Karpas-422 (cell line): ENCODE results near the gene CEMIP. TPM values are rescaled to one million over a fixed set of nuclear protein-coding genes. Genes with fewer than 3 reads are reported as not detected.

Source experiments
- DNase-seq: peaks from one replicate; pipeline ENCODE4 v3.0.0-alpha.2; 2015
- H2AFZ ChIP-seq: fragments of 200-600 bp; sonication (generic); 2 replicates; pipeline ENCODE4 v1.6.1; 2014; ENCODE audit warnings: antibody characterized with exemption, low read length, mixed read lengths
- H3K27ac ChIP-seq: fragments of 200-600 bp; sonication (generic); 2 replicates; pipeline ENCODE4 v1.5.1; 2014; ENCODE audit warnings: mild to moderate bottlenecking, low read length, moderate library complexity
- H3K27me3 ChIP-seq: fragments of 200-600 bp; sonication (generic); 2 replicates; pipeline ENCODE4 v1.6.1; 2014; ENCODE audit warnings: low read length, mixed read lengths
- H3K36me3 ChIP-seq: fragments of 200-600 bp; sonication (generic); 2 replicates; pipeline ENCODE4 v1.6.1; 2014; ENCODE audit warnings: low read length, mixed read lengths; ENCODE audit not compliant: insufficient read depth
- H3K4me1 ChIP-seq: fragments of 200-600 bp; sonication (generic); 2 replicates; pipeline ENCODE4 v1.6.1; 2014; ENCODE audit warnings: mild to moderate bottlenecking, low read length, mixed read lengths
- H3K4me2 ChIP-seq: fragments of 200-600 bp; sonication (generic); 2 replicates; pipeline ENCODE4 v1.6.1; 2014; ENCODE audit warnings: low read length, low read depth, mild to moderate bottlenecking; ENCODE audit not compliant: poor library complexity, severe bottlenecking
- H3K4me3 ChIP-seq: fragments of 200-600 bp; sonication (generic); 2 replicates; pipeline ENCODE4 v1.5.1; 2014; ENCODE audit warnings: mild to moderate bottlenecking, antibody characterized with exemption, low read length, mixed read lengths
- H3K79me2 ChIP-seq: fragments of 200-600 bp; sonication (generic); 2 replicates; pipeline ENCODE4 v1.6.1; 2014; ENCODE audit warnings: mild to moderate bottlenecking, low read length, mixed read lengths
- H3K9ac ChIP-seq: fragments of 200-600 bp; sonication (generic); 2 replicates; pipeline ENCODE4 v1.6.0; 2014; ENCODE audit warnings: low read length
- H3K9me2 ChIP-seq: fragments of 200-600 bp; sonication (generic), shearing (Covaris generic); replicated peaks from 2 replicates; pipeline ENCODE4 v1.6.0; 2014; ENCODE audit warnings: mild to moderate bottlenecking, low read length, moderate library complexity; ENCODE audit not compliant: insufficient read depth
- H3K9me3 ChIP-seq: fragments of 300-700, 200-600 bp; sonication (generic); 2 replicates; pipeline ENCODE4 v1.6.1; 2014; ENCODE audit warnings: low read length, mixed read lengths
- H4K20me1 ChIP-seq: fragments of 200-600 bp; sonication (generic); 2 replicates; pipeline ENCODE4 v1.6.1; 2014; ENCODE audit warnings: mild to moderate bottlenecking, antibody characterized with exemption, low read length, low read depth; ENCODE audit not compliant: insufficient read depth
- total RNA-seq: library from RNA; depleted of rRNA; stranded (reverse); fragments of >200 nt; shearing (Covaris generic); gene quantifications from 2 replicates; pipeline ENCODE4 v1.2.3, GENCODE V29; 2014; ENCODE audit warnings: low replicate concordance

Gene CEMIP
- total RNA-seq, 1 experiment from 2014 or later: not detected

- no peaks in the 10 kb centered on the region for H3K36me3 ChIP-seq
- no peaks in the 10 kb centered on the region for H3K79me2 ChIP-seq
- DNase-seq: peak; percentile 36
- H3K9ac ChIP-seq: no peak overlapping the region
- no peak overlapping the region for H3K4me3 ChIP-seq
- no peaks in the 10 kb centered on the region for H3K27me3 ChIP-seq
- H3K27ac ChIP-seq: no peak overlapping the region
- no peaks in the 10 kb centered on the region for H4K20me1 ChIP-seq
- no peak overlapping the region for H2AFZ ChIP-seq
- no peak overlapping the region for H3K4me2 ChIP-seq
- H3K9me3 ChIP-seq: no peaks in the 10 kb centered on the region
- no peaks in the 10 kb centered on the region for H3K4me1 ChIP-seq
- no peaks in the 10 kb centered on the region for H3K9me2 ChIP-seq
Observed at GRCh38 chr15:80966431-80967197, 187.4 kb downstream of the CEMIP start.

- H3K79me2 ChIP-seq: no peaks in the 10 kb centered on the region
Observed at GRCh38 chr15:80967451-80967850, 188.3 kb downstream of the CEMIP start.

DNA sequence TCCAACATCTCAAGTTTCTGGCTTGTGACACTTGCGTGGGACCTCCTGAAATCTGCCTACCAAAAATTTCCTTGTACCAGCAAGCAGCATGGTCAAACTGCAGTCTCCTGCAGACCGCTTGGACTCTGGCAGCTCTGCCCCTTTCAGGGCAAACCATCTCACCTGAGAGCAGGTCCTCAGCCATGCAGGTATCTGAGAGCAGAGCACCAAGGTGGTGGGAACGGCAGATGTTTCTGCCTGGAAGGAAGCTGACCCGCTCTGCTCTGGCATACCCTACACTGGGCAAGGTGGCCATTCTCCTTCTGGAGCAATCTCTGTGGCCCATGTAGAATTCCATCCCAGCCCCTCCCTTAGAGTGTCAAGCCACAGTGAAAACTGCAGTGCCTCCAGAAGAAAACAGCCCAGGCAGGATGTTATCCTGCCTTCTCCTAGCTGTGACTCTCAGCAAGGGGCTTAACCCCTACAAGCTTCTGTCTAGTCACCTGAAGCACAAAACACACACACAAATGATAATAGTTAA, 188.9 kb downstream of the CEMIP start:
- H3K4me2 ChIP-seq: no peak overlapping the region
- H3K9me2 ChIP-seq: no peaks in the 10 kb centered on the region
- no peaks in the 10 kb centered on the region for H3K79me2 ChIP-seq
- no peak overlapping the region for H3K9ac ChIP-seq
- H3K27ac ChIP-seq: no peak overlapping the region
- no peak overlapping the region for H3K4me3 ChIP-seq
- no peaks in the 10 kb centered on the region for H3K27me3 ChIP-seq
- H3K9me3 ChIP-seq: no peaks in the 10 kb centered on the region
- no peaks in the 10 kb centered on the region for H4K20me1 ChIP-seq
- H2AFZ ChIP-seq: no peak overlapping the region
- peak; percentile 17 for DNase-seq
- no peaks in the 10 kb centered on the region for H3K4me1 ChIP-seq
- H3K36me3 ChIP-seq: no peaks in the 10 kb centered on the region

More at GRCh38 chr15:80967451-80967850, 188.3 kb downstream of the CEMIP start:
- H3K4me2 ChIP-seq: no peak overlapping the region
- H3K9me3 ChIP-seq: no peaks in the 10 kb centered on the region
- H3K4me1 ChIP-seq: no peaks in the 10 kb centered on the region
- no peaks in the 10 kb centered on the region for H3K36me3 ChIP-seq
- no peak overlapping the region for H3K4me3 ChIP-seq
- H2AFZ ChIP-seq: no peak overlapping the region
- H3K27ac ChIP-seq: no peak overlapping the region
- H3K27me3 ChIP-seq: no peaks in the 10 kb centered on the region
- no peak for DNase-seq
- no peaks in the 10 kb centered on the region for H4K20me1 ChIP-seq
- no peak overlapping the region for H3K9ac ChIP-seq
- no peaks in the 10 kb centered on the region for H3K9me2 ChIP-seq

GRCh38 chr15:80969316-80969715, 190.1 kb downstream of the CEMIP start:
- Histone ChIP-seq H3K79me2 (peaks cover 5% of the 10 kb centered on the region; the same call in 1 of the 2 replicates), H4K20me1 (no peaks in the 10 kb centered on the region), H3K4me1 (no peaks in the 10 kb centered on the region), H3K27me3 (no peaks in the 10 kb centered on the region), H3K4me2 (no peak overlapping the region), H3K9me2 (no peaks in the 10 kb centered on the region), H2AFZ (no peak overlapping the region), H3K9me3 (no peaks in the 10 kb centered on the region), H3K9ac (no peak overlapping the region), H3K27ac (no peak overlapping the region), H3K4me3 (no peak overlapping the region), H3K36me3 (no peaks in the 10 kb centered on the region; the same call in 1 of the 2 replicates)
- no peak for DNase-seq

- H3K9me3 ChIP-seq: no peaks in the 10 kb centered on the region
- peaks cover 5% of the 10 kb centered on the region; the same call in 1 of the 2 replicates for H3K79me2 ChIP-seq
- no peaks in the 10 kb centered on the region for H3K9me2 ChIP-seq
- H3K27me3 ChIP-seq: no peaks in the 10 kb centered on the region
- no peaks in the 10 kb centered on the region for H3K4me1 ChIP-seq
- no peak overlapping the region for H3K9ac ChIP-seq
- no peaks in the 10 kb centered on the region for H4K20me1 ChIP-seq
- H3K27ac ChIP-seq: no peak overlapping the region
- DNase-seq: peak; percentile 89
- H3K4me3 ChIP-seq: no peak overlapping the region
- H2AFZ ChIP-seq: no peak overlapping the region
- no peaks in the 10 kb centered on the region; the same call in 1 of the 2 replicates for H3K36me3 ChIP-seq
- H3K4me2 ChIP-seq: no peak overlapping the region
Observed at GRCh38 chr15:80970018-80970657, 191.0 kb downstream of the CEMIP start.

- no peaks in the 10 kb centered on the region for H3K27me3 ChIP-seq
Observed at GRCh38 chr15:80970658-80971057, 191.5 kb downstream of the CEMIP start.

DNA sequence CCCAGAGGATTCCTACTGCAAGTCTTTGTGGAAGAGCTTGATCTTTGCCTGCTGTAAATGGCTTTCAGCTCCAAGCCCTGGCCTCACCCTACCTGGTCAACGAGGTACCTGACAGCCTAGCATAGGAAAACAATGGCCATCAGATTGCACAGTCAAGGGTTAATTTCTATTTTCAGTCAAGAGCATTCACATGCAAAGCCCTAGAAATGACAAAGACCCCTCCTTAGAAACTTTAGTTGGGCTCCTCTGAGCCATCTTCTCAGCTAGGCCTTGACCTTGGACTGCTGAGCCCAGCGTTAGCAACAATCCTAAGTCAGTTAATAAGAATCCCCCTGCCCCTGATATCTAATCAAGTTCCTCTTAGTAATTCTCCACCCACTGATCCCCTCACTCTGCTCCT, 192.0 kb downstream of the CEMIP start:
- Histone ChIP-seq H3K27me3 (no peaks in the 10 kb centered on the region), H3K4me3 (no peak overlapping the region), H3K79me2 (peaks cover 5% of the 10 kb centered on the region; the same call in 1 of the 2 replicates), H3K36me3 (no peaks in the 10 kb centered on the region; the same call in 1 of the 2 replicates), H3K4me1 (no peaks in the 10 kb centered on the region), H3K4me2 (no peak overlapping the region), H3K9ac (no peak overlapping the region), H3K9me2 (no peaks in the 10 kb centered on the region), H3K27ac (no peak overlapping the region), H3K9me3 (no peaks in the 10 kb centered on the region), H4K20me1 (no peaks in the 10 kb centered on the region), H2AFZ (no peak overlapping the region)
- DNase-seq: no peak

More at GRCh38 chr15:80970658-80971057, 191.5 kb downstream of the CEMIP start:
- DNase-seq: no peak
- Histone ChIP-seq H3K4me3 (no peak overlapping the region), H3K79me2 (peaks cover 5% of the 10 kb centered on the region; the same call in 1 of the 2 replicates), H3K4me2 (no peak overlapping the region), H3K27ac (no peak overlapping the region), H3K9ac (no peak overlapping the region), H3K9me2 (no peaks in the 10 kb centered on the region), H2AFZ (no peak overlapping the region), H3K36me3 (no peaks in the 10 kb centered on the region; the same call in 1 of the 2 replicates), H3K9me3 (no peaks in the 10 kb centered on the region), H3K4me1 (no peaks in the 10 kb centered on the region), H4K20me1 (no peaks in the 10 kb centered on the region)

GRCh38 chr15:80972276-80972675, 193.1 kb downstream of the CEMIP start:
- Histone ChIP-seq H3K27ac (no peak overlapping the region), H3K9ac (no peak overlapping the region), H3K79me2 (peaks cover 15% of the 10 kb centered on the region), H3K4me3 (no peak overlapping the region), H3K36me3 (no peaks in the 10 kb centered on the region; the same call in 1 of the 2 replicates), H3K27me3 (no peaks in the 10 kb centered on the region), H3K9me2 (no peaks in the 10 kb centered on the region), H2AFZ (no peak overlapping the region), H4K20me1 (no peaks in the 10 kb centered on the region), H3K4me2 (no peak overlapping the region), H3K4me1 (no peaks in the 10 kb centered on the region), H3K9me3 (no peaks in the 10 kb centered on the region)
- DNase-seq: no peak
